Subcutaneous preadipocyte (primary cell): ENCODE results near the gene HS1BP3. TPM values are rescaled to one million over a fixed set of nuclear protein-coding genes. Genes with fewer than 3 reads are reported as not detected.

Experiments
- total RNA-seq: library from RNA; depleted of rRNA; stranded (reverse); fragments of >200 nt; gene quantifications from 2 replicates; pipeline ENCODE4 v1.2.3, GENCODE V29; 2012

The HS1BP3 gene, protein sequence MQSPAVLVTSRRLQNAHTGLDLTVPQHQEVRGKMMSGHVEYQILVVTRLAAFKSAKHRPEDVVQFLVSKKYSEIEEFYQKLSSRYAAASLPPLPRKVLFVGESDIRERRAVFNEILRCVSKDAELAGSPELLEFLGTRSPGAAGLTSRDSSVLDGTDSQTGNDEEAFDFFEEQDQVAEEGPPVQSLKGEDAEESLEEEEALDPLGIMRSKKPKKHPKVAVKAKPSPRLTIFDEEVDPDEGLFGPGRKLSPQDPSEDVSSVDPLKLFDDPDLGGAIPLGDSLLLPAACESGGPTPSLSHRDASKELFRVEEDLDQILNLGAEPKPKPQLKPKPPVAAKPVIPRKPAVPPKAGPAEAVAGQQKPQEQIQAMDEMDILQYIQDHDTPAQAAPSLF
- total RNA-seq, result 36.7 and 40.1 TPM in 2 replicates

GRCh38 chr2:20650877-20651730 lies at the start of gene HS1BP3:
HS1BP3 (minus strand) TSS chr2:20651098; CDS start chr2:20651063, 35 bp downstream.

GRCh38 chr2:20666304-20667150 lies 15.6 kb upstream of the HS1BP3 start, which contains the start of gene GDF7:
GDF7 (plus strand) TSS chr2:20667144; CDS start chr2:20667240, 96 bp downstream.

Other genes with a start within 250 kb of the HS1BP3 start
- 48.9 and 66.5 TPM in 2 replicates for gene RHOB, start 204.0 kb downstream of the HS1BP3 start, total RNA-seq
- gene GDF7, start 16.0 kb upstream of the HS1BP3 start, total RNA-seq, result under 0.01 TPM in 2 replicates
- gene LDAH, start 172.0 kb upstream of the HS1BP3 start, total RNA-seq, result 20.2 and 23.3 TPM in 2 replicates